SK-MEL-5 (cell line): Measurements from ENCODE around the gene MRGPRX3. TPM values are rescaled to one million over a fixed set of nuclear protein-coding genes. Genes with fewer than 3 reads are reported as not detected.
A peak's percentile ranks its signal among the peaks of the same experiment; 100 is the strongest.

Source experiments
- DNase-seq: peaks from one replicate; pipeline ENCODE4 v3.0.0-alpha.2; 2016; ENCODE audit warnings: low read depth, low spot score
- in situ Hi-C: cut with HindIII; loops from 2 replicates; pipeline ENCODE4 v1.10.0; 2016; ENCODE audit warnings: low sequenced_read_pairs, high pct_unique_total_duplicates, low pct_unique_long_range_greater_than_20kb
- small RNA-seq, 2 experiments: library from RNA; depleted of rRNA; stranded (forward); fragments of <200 nt; gene quantifications; one replicate each; pipeline ENCODE3, GENCODE V24; 2014
- total RNA-seq: library from RNA; depleted of rRNA; stranded (reverse); fragments of >200 nt; shearing (Covaris generic); gene quantifications from 2 replicates; pipeline ENCODE4 v1.2.3, GENCODE V29; 2014; rRNA removed

The MRGPRX3 gene
- total RNA-seq, 1 experiment from 2014 or later = 0.21 TPM

GRCh38 chr11:18144243-18144642 lies 11.9 kb downstream of the MRGPRX3 start:
- DNase-seq = no peak
- in situ Hi-C loops = no loop called here

DNA sequence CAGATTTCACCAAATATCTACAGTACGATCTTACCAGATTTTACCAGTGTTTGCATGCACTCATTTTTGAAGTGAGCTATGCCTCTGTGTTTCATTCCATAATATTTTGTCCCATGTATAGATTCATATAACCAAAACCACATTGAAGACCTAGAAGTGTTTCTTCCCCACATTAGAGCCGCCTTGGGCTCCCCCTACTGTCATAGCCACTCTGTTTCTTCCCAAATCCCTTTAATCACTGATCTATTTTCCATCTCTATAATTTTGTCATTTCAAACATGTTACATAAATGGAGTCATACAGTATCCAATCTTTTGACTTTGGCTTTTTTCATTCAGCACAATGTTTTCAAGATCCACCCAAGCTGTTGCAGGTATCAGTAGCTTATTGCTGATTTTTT lies 12.7 kb downstream of the MRGPRX3 start:
- in situ Hi-C loops = no loop called here
- peak; percentile 62 for DNase-seq

DNA sequence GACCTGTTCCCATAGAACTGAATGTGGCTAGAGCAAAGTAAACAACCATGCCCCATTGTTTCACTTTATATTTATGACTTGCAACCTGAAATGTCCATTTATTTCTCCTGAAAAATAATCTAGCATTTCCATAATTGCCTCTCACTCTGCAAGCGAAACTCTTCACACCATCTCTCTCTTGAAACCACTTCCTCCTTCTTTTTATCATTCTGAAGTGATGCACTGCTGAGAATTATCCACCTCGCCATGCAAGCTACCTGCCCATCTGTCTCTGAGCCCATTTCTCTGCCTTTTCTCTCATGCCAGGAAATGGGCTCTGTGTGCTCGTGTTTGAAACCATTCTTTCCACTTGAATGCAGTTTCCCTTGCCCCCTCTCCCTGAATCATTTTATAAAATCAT lies 13.5 kb downstream of the MRGPRX3 start:
- in situ Hi-C loops = no loop called here
- no peak for DNase-seq

- DNase-seq = no peak
- in situ Hi-C loops = no loop called here
Observed at GRCh38 chr11:18151581-18151980, 19.2 kb downstream of the MRGPRX3 start.

DNA sequence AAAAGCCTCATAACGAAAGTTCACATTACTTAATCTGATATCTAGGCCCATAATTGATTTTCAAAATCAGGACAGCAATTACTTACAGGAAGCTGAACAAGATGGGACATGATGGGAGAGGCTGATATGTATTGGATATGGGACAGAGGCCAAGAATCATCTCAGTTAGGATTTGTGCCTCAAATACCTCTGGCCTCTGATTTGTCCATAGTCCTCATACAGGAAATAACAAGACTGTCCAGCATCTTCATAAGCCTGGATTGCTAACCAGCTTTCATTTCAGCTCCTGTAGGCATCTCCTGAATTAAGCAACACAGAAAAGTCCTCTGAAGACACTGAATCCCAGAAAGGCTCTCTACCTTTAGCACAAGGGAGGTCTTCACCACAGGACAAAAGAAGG lies 36.0 kb downstream of the MRGPRX3 start:
- in situ Hi-C loops = no loop called here
- no peak for DNase-seq

- in situ Hi-C loops = no loop called here
- peak; percentile 83 for DNase-seq
Observed at GRCh38 chr11:18171377-18172000, 39.1 kb downstream of the MRGPRX3 start.

DNA sequence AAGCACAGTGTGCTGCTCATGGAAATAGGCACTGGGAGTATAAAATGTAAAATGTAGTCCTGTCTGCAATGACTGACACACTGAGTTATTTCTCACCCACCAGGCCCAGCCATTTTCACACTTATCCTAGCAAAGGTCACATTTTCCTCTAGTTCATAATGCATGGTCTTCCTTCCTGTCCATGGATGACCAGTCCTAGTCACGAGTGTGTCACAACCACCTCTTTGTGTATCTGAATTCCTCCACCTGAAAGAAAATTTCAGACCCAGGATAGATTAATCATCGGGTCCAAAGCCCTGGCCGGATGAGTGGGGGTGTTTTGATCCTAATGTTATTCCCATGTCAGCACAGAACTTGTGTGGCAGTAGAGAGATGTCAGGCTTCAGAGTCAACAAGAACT lies 40.3 kb downstream of the MRGPRX3 start, which contains the start of gene MRGPRX4:
Gene MRGPRX4, plus strand, starts transcription at position 172 of the 400 bp plus-strand sequence. CDS start 420 bp downstream, outside the sequence.
- in situ Hi-C loops = no loop called here
- DNase-seq = peak; percentile 6

- in situ Hi-C loops = no loop called here
- no peak for DNase-seq
Observed at GRCh38 chr11:18173225-18173866, 41.0 kb downstream of the MRGPRX3 start.

Small RNAs within 50 kb of the gene (small RNA-seq; reads per million reads assigned to genes)
- 0 reads per million in 2 experiments for gene HIGD1AP5

Other genes starting within 250 kb of the MRGPRX3 start
- gene SERGEF, start 119.5 kb upstream of the MRGPRX3 start, total RNA-seq = 24.1 and 35.1 TPM in 2 replicates
- 0.11 TPM in 1 of 2 replicates, not detected in the other for gene TPH1, start 86.3 kb upstream of the MRGPRX3 start, total RNA-seq
- 36.1 and 37.3 TPM in 2 replicates for gene SAAL1, start 26.5 kb upstream of the MRGPRX3 start, total RNA-seq
- gene MRGPRX4, start 40.3 kb downstream of the MRGPRX3 start, total RNA-seq = 0.16 and 0.29 TPM in 2 replicates
- gene SAA4, start 104.2 kb downstream of the MRGPRX3 start, total RNA-seq = not detected in 2 replicates
- not detected in 2 replicates for gene SAA2, start 116.1 kb downstream of the MRGPRX3 start, total RNA-seq
- 0.40 TPM in 1 of 2 replicates, not detected in the other for gene SAA1, start 133.7 kb downstream of the MRGPRX3 start, total RNA-seq
- 196 and 240 TPM in 2 replicates for gene HPS5, start 189.6 kb downstream of the MRGPRX3 start, total RNA-seq
- 129 and 153 TPM in 2 replicates for gene GTF2H1, start 190.0 kb downstream of the MRGPRX3 start, total RNA-seq